ENCODE data around the gene NREP. TPM values are rescaled to one million over a fixed set of nuclear protein-coding genes. Genes with fewer than 3 reads are reported as not detected.

Gene NREP
- total RNA-seq, 1 experiment from 2014 or later, result 160 TPM

DNA sequence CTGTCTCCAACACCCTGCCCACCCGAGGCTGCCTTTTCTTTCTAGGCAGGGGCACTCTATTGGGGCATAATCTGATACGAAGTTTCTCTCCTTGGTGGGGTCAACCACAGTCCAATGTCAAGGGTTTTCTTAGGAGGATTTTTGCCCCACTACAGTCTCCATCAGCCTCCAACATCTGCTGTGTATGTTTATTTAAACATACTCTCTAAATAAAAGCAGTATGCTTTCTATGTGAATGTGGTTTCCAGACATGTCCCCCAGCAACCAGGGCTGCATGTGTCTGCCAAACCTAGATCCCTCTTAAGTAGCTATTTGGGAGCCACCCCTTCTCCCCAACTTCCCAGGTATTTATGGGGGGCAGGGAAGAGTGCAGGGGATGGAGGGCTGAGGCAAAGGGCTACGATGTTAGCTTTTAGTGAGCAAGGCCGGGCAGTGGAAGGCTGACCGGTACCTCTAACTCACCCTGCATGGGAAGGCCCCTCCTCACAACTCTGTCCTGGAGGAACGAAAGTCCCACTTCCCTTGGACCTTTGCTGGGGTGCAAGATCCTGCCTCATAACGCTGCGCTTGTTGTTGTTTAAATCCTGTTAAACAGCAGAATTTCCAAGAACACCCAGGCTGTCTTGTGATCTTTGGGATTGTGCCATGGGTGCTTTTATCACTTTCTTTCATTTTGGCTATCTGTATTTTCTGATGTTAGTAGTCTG is 75.4 kb downstream of the NREP start (continued):
- TF ChIP-seq, protein P1, sequence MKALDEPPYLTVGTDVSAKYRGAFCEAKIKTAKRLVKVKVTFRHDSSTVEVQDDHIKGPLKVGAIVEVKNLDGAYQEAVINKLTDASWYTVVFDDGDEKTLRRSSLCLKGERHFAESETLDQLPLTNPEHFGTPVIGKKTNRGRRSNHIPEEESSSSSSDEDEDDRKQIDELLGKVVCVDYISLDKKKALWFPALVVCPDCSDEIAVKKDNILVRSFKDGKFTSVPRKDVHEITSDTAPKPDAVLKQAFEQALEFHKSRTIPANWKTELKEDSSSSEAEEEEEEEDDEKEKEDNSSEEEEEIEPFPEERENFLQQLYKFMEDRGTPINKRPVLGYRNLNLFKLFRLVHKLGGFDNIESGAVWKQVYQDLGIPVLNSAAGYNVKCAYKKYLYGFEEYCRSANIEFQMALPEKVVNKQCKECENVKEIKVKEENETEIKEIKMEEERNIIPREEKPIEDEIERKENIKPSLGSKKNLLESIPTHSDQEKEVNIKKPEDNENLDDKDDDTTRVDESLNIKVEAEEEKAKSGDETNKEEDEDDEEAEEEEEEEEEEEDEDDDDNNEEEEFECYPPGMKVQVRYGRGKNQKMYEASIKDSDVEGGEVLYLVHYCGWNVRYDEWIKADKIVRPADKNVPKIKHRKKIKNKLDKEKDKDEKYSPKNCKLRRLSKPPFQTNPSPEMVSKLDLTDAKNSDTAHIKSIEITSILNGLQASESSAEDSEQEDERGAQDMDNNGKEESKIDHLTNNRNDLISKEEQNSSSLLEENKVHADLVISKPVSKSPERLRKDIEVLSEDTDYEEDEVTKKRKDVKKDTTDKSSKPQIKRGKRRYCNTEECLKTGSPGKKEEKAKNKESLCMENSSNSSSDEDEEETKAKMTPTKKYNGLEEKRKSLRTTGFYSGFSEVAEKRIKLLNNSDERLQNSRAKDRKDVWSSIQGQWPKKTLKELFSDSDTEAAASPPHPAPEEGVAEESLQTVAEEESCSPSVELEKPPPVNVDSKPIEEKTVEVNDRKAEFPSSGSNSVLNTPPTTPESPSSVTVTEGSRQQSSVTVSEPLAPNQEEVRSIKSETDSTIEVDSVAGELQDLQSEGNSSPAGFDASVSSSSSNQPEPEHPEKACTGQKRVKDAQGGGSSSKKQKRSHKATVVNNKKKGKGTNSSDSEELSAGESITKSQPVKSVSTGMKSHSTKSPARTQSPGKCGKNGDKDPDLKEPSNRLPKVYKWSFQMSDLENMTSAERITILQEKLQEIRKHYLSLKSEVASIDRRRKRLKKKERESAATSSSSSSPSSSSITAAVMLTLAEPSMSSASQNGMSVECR (CRISPR knock-in tag; IDR thresholded peaks at IDR 0.05; ENCODE audit: borderline replicate concordance), result no peak
- TF ChIP-seq ZNF138 (CRISPR knock-in tag; conservative IDR thresholded peaks at IDR 0.05) (no peak), ATF1 (CRISPR knock-in tag; IDR thresholded peaks at IDR 0.05) (no peak), IRF2 (CRISPR knock-in tag; IDR thresholded peaks at IDR 0.05; ENCODE audit: borderline replicate concordance, low read depth) (no peak), CREB1 (CRISPR knock-in tag; IDR thresholded peaks at IDR 0.05) (no peak), NR3C1 (CRISPR knock-in tag; conservative IDR thresholded peaks at IDR 0.05; ENCODE audit: low read depth) (no peak)
- TF ChIP-seq, protein P2, sequence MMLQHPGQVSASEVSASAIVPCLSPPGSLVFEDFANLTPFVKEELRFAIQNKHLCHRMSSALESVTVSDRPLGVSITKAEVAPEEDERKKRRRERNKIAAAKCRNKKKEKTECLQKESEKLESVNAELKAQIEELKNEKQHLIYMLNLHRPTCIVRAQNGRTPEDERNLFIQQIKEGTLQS (CRISPR knock-in tag; conservative IDR thresholded peaks at IDR 0.05), result no peak
- TF ChIP-seq, protein P3, sequence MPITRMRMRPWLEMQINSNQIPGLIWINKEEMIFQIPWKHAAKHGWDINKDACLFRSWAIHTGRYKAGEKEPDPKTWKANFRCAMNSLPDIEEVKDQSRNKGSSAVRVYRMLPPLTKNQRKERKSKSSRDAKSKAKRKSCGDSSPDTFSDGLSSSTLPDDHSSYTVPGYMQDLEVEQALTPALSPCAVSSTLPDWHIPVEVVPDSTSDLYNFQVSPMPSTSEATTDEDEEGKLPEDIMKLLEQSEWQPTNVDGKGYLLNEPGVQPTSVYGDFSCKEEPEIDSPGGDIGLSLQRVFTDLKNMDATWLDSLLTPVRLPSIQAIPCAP (CRISPR knock-in tag; IDR thresholded peaks at IDR 0.05), result no peak

DNA sequence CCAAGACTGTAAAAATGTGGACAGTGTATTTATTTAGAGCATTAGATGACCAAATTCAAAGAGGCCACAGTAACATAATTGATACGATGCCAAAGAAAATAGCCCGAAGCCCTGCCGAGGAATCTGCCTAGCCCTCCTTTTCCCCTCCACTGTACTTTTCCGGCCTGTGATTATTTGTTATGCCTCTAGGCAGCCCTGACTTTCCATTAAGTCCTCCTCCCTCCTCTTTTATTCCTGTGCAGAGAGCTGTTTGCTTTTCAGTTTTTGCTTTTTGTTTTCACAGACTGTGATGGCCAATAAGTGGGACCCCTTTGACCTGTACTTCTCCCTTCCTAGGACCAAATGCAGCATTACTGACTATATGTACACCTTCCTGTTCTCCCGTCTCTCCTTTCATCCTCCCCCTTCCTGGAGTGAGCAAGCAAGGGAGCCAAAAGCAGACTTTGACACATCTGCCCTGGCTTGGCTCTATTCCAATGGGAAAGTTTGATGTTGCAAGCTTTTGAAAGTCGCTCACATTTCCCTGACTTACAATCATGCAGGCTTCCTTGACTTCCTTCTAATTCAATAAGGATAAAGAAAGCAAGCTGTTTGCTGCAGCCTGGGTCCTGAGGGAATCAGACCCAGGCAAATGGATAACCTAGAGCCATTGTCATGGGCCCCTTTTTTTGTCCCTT is 76.1 kb downstream of the NREP start:
- Mint-ChIP-seq H3K4me3 (no peak overlapping the region), H3K36me3 (no peaks in the 10 kb centered on the region), H3K27ac (no peak overlapping the region), H3K4me1 (peaks cover 15% of the 10 kb centered on the region), H3K27me3 (ENCODE audit: low read depth) (no peaks in the 10 kb centered on the region; the same call in 1 of the 2 replicates), H3K9me3 (no peaks in the 10 kb centered on the region)
- ATAC-seq, result peak; percentile 46; the same call in 1 of the 2 replicates
- ChIA-PET POLR2A (no interaction called here), CTCF (interaction anchor here (1.8 kb wide), 1 partner anchor 130 kb away, joined by 9 read pairs; no protein-coding TSS in a partner anchor)
- no peak for DNase-seq (ENCODE audit: low spot score)
- TF ChIP-seq GTF2I (CRISPR knock-in tag; conservative IDR thresholded peaks at IDR 0.05), result no peak
- TF ChIP-seq, protein P4, sequence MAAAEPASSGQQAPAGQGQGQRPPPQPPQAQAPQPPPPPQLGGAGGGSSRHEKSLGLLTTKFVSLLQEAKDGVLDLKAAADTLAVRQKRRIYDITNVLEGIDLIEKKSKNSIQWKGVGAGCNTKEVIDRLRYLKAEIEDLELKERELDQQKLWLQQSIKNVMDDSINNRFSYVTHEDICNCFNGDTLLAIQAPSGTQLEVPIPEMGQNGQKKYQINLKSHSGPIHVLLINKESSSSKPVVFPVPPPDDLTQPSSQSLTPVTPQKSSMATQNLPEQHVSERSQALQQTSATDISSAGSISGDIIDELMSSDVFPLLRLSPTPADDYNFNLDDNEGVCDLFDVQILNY (CRISPR knock-in tag; IDR thresholded peaks at IDR 0.05), result no peak
- TF ChIP-seq, protein P5, sequence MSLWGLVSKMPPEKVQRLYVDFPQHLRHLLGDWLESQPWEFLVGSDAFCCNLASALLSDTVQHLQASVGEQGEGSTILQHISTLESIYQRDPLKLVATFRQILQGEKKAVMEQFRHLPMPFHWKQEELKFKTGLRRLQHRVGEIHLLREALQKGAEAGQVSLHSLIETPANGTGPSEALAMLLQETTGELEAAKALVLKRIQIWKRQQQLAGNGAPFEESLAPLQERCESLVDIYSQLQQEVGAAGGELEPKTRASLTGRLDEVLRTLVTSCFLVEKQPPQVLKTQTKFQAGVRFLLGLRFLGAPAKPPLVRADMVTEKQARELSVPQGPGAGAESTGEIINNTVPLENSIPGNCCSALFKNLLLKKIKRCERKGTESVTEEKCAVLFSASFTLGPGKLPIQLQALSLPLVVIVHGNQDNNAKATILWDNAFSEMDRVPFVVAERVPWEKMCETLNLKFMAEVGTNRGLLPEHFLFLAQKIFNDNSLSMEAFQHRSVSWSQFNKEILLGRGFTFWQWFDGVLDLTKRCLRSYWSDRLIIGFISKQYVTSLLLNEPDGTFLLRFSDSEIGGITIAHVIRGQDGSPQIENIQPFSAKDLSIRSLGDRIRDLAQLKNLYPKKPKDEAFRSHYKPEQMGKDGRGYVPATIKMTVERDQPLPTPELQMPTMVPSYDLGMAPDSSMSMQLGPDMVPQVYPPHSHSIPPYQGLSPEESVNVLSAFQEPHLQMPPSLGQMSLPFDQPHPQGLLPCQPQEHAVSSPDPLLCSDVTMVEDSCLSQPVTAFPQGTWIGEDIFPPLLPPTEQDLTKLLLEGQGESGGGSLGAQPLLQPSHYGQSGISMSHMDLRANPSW (CRISPR knock-in tag; conservative IDR thresholded peaks at IDR 0.05; ENCODE audit: low read depth), result no peak
- TF ChIP-seq ZBTB21 (CRISPR knock-in tag; IDR thresholded peaks at IDR 0.05; ENCODE audit: borderline replicate concordance), result no peak
- TF ChIP-seq, protein P6, sequence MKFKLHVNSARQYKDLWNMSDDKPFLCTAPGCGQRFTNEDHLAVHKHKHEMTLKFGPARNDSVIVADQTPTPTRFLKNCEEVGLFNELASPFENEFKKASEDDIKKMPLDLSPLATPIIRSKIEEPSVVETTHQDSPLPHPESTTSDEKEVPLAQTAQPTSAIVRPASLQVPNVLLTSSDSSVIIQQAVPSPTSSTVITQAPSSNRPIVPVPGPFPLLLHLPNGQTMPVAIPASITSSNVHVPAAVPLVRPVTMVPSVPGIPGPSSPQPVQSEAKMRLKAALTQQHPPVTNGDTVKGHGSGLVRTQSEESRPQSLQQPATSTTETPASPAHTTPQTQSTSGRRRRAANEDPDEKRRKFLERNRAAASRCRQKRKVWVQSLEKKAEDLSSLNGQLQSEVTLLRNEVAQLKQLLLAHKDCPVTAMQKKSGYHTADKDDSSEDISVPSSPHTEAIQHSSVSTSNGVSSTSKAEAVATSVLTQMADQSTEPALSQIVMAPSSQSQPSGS (CRISPR knock-in tag; IDR thresholded peaks at IDR 0.05; ENCODE audit: borderline replicate concordance, low read depth), result no peak
- no peak for TF ChIP-seq IRF2 (CRISPR knock-in tag; IDR thresholded peaks at IDR 0.05; ENCODE audit: borderline replicate concordance, low read depth)
- TF ChIP-seq ZNF263 (CRISPR knock-in tag; IDR thresholded peaks at IDR 0.05; ENCODE audit: low read depth), result no peak
- no peak for TF ChIP-seq ZNF396 (CRISPR knock-in tag; IDR thresholded peaks at IDR 0.05; ENCODE audit: borderline replicate concordance)
- TF ChIP-seq, protein P7, sequence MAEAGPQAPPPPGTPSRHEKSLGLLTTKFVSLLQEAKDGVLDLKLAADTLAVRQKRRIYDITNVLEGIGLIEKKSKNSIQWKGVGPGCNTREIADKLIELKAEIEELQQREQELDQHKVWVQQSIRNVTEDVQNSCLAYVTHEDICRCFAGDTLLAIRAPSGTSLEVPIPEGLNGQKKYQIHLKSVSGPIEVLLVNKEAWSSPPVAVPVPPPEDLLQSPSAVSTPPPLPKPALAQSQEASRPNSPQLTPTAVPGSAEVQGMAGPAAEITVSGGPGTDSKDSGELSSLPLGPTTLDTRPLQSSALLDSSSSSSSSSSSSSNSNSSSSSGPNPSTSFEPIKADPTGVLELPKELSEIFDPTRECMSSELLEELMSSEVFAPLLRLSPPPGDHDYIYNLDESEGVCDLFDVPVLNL (CRISPR knock-in tag; IDR thresholded peaks at IDR 0.05; ENCODE audit: borderline replicate concordance, low read depth), result no peak
- TF ChIP-seq ELF4 (CRISPR knock-in tag; IDR thresholded peaks at IDR 0.05; ENCODE audit: low read depth), result no peak

Data from WTC11 (cell line).